SIG-M5 treated with dmso at 0.1 percent for 504 hours (cell line): ENCODE data around the gene WT1.
A peak's percentile ranks its signal among the peaks of the same experiment; 100 is the strongest.
"Not testable (repeated sequence)": the region's sequence is repeated elsewhere in the genome, so short reads cannot be mapped to it uniquely, and the experiment has no call there.

Source experiments
- DNase-seq: peaks from one replicate; lab custom pipeline; 2025; ENCODE audit not compliant: unreplicated experiment; lab: John Stamatoyannopoulos, UW

WT1 gene

DNA sequence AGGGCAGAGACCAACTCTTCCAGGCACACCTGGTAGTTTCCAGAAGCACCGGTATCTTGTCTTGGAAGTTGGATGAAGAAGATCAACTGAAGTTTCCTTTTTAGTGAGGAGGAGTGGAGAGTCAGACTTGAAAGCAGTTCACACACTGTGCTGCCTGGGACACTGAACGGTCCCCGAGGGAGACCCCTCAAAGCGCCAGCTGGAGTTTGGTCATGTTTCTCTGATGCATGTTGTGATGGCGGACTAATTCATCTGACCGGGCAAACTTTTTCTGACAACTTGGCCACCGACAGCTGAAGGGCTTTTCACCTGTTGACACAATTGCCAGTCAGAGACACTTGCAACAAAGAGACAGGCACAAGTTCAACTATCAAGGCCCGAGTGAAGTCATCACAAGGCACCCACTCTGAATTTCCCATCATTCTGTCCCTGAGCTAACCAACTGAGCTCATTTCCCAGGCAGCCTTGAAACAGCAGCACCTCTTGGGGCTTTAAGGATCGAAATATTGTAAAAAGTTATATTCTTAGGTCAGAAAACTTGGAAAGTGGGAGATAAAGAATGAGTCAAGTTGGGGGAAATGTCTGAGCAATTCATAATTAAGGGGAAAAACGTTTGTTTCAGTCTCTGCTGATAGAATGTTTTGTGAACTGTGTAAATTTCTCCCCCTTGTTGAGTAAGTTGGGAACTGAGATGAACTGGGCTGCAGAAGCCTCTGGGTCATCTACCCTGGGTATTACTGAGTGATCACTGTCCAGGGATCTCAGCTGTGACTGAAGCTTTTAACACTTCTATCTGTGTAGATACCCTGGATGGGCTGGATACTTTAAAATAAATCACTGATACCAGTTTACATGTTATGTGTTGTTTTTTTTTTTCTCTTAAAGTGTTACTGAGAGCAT, 46.2 kb downstream of the WT1 start:
- DNase-seq: no peak

DNA sequence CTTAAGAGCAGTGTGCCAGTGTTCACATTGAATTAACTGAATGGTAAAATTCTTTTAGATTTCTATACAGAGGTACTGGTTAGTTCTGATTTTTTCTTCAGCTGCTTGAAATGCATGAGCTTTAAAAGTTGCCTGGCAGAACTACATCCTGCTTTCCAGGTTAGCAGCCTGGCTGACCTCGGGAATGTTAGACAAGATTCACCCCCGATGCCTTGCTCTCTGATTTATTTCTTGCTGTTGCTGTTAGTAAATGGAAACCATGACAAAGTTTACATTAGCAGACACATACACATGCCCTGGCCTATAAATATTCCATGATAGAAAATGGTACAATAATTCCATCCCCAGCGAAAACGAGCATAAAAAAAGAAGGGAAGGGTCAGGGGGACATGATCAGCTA, 47.0 kb downstream of the WT1 start:
- DNase-seq: no peak

DNA sequence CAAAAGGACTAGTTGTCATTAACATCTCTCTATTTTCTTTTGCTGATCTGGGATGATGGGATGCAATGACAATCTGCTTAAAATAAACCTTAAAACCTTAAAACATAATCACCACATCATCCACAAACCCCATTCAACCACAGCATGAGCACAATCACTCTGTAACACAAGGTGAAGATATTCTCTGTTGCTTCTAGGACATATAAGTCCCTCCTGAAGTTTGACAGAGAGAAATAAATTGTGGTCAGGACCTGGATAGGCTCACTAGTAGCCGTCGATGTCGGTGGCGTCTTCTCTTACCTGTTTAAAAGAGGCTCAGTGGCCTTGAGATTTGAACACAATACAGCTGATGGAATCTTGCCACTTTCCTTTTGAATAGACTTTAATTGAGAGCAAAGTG, 47.9 kb downstream of the WT1 start:
- DNase-seq: no peak

DNA sequence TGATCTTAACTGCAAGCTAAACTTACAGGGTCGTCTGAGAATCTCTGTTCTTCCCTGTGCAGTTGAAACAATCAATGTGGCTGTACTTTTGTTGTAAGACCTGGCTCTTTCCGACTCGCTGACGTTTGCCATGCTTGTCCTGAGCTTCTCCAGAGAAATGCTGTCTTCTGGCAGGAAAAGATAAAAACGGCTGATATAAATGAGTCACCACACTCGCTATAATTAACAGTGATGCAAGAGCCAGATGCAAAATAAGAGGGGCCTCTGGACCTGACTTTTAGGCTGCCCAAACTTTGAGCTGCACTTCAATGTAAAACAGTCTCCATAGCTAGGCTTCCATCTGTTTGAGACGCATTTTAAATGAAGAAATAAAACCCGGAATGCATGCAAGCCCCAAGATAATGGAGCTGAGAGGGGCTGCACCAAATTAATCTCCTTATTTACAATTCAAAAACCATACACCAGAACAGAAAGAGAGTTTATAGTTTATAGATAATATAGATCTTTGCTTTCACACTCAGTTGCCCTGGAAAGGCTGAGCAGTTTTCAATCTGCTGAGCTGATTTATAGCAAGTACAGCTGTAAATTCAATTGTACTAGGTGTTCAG, 48.5 kb downstream of the WT1 start:
- peak; percentile 20 for DNase-seq

DNA sequence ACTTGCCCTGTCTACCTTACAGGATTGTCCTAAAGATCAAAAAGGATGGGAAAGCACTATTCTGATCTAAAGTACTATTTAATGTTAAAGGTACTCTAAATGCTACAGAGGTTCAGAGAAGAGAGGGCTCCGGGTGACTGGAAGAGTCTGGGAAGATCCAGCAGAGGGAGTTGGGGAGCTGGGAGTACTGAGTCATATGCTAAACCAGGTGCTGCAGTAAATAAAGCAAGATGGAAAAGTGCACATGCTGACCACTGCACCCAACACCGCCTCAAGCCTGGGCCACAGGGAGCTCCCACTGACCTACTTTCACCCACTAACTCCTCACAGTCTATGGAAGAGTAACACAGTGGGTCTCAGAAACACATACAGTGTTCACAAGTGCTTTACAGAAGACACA, 49.3 kb downstream of the WT1 start:
- peak; percentile 24 for DNase-seq

DNA sequence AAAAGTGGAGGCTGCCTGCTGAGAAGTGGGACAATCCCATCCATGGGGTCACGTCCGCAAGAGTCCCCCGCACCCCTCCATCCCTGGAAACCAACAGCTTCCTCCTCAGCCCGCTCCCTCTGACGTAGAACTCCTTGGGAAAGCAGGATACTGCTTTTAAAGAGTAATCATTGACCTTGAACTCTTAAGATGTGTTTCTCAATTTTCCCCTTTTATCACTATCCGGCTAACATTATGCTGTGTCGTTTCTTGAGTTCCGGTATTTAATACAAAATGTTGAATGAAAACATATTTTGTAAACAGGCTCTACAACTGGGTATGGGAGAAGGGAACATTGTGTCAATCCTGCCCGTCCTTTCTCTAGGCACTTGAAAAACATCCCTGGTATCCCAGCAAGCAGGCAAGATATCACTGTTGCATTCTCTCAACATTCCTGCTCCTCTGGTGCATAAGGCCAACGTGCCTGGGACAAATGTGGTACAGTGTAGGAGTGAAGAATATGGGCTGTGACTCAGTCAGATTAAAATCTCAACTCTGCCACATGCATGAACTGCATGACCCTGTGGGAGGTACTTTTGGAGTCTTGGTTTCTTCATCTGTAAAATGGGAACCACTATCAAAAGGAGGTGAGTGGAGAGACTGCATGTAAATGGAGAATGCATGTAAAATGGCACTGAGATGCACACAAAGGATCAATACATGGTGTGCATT, 52.8 kb downstream of the WT1 start:
- no peak for DNase-seq

DNA sequence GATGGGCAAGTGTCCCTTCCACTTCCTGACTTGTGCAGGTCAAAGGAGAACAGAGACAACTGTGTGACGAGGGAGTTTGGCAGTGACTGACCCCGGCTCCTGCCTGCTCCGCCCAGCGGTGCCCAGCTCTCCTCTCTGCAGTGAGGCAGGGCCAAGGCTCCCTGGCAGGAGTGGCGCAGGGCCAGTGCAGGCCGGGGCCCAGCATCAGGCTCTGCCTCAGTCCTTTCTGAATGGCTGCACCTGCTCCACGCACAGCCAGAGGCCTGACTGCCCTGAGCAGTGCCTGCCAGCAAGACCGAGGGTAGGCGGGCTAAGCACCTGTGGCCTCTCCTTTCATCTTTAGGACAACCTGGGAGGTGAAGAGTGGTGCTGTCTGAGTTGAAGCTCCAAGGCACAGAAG, 54.2 kb downstream of the WT1 start:
- no peak for DNase-seq

DNA sequence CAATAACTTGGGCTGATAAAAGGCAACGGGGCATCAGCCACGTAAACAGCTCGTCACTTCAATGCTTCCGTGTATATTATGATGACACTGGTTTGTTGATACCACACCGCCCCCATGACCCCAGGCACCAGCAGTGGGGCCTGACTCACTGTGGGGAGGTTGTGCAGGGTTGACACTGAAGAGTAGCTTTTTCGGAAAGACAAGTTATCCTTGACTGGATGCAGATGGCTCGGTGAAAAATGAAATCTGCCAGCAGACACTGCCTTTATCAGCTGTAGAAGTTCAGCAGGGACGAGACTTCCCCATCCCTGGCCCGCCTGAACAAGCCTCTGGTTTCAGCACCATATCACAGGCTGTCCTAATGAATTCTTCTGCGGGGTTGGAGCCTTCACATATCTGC, 55.6 kb downstream of the WT1 start:
- no peak for DNase-seq

DNA sequence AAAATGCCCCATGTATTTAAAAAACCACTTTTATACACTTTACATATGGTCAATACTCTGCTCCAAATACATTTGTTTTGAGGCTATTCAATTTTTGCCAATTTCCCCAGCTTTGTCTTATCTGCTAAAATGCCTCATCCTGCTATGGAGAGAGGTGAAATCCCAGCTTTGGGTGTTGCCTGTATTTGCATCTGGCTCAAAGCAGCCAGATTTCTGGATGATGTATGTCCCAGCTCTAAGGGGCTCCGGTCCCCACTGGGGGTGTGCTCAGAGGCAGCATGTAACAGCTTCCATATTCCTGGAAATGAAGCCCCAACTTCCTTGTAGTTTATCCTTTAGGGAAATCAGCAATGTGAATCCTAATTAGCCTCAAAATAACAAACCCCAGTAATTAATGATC, 59.5 kb downstream of the WT1 start:
- no peak for DNase-seq

DNA sequence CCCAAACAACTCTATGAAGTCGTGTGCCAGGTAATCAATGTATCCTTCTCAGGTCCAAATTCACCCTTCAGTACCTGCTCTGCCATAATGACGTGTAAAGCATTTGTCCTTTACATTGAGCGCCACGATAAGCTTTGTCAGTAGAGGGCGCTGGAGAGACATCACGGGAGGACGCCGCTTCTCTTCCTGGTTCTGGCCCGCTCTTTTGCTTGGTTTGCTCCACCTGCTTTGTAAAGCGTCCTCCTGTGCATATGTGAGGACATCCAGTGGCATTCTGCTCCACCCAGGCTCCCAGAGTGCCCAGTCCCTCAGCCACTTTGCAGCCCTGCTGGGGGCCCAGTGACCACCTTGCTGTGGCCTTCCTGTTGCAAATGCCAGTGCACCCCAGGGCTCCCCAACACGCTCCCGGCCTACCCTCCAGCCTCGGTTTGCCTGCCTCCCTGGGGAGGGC, 61.1 kb downstream of the WT1 start:
- peak; percentile 70 for DNase-seq

DNA sequence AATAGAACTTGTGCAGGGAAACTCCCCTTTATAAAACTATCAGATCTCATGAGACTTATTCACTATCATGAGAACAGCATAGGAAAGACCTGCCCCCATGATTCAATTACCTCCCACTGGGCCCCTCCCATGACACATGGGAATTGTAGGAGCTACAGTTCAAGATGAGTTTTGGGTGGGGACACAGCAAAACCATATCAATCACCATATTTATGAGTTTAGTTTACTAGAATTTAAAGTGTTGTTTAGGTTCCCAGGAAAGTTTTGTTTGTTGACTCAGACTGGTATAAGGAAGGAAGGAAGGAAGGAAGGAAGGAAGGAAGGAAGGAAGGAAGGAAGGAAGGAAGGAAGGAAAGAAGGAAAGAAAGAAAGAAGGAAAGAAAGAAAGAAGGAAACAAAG, 65.4 kb downstream of the WT1 start:
- DNase-seq: not testable (repeated sequence)

DNA sequence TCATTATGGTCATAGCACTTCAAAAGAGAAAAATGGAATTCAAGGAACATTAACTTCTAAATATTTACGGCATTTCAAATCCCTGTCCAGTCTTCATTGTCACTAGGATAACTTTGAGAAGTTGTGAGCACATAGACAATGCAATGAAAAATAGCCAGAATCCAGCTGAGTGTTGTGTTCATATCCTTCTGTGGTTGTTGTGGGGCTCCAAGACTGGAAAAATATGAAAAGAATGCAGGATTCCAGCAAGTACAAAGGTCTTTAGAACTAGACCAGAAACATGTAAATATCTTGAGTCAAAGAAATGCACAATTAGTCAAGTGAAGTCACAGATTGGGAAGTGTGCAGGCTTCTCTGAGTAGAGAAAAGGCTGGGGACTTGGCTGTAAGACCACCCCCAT, 68.7 kb downstream of the WT1 start:
- DNase-seq: no peak

DNA sequence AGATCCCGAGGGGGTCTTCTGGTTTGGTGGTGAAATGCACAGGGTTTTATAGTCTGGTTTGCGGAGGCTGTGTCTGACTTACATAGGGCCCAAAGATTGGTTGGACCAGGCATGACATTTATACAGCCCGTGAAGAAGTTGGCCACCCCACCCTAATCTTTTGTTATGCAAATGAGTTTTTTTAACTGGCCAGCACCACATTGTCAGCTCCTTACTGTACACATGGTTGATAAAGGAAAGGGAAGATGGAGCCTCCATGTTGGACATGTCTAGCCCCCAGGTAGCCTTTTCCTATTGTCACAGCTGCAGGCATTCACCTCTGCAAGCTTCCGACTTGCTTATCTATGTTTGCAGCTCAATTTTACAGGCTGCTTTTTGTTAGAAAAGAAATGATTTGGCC, 70.1 kb downstream of the WT1 start:
- DNase-seq: no peak

DNA sequence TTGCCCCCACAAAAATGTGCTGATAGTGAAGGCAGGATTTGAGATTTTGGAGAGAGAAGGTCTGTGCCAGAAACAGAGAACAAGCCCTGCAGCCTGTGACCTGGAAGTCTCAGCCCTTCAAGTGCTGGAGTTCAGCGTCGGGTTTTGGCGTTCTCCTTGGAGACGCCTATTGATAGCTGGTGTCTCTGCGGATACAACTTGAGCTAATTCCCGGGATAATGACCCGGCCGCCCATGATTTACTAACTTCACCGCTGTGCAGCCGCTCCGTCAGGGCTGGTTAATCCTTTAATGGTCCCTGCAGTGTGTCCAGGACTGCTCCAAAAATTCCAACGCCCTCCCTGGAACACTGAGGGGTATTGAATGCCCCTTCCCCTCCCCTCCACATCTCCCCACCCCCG, 76.6 kb downstream of the WT1 start:
- DNase-seq: no peak

DNA sequence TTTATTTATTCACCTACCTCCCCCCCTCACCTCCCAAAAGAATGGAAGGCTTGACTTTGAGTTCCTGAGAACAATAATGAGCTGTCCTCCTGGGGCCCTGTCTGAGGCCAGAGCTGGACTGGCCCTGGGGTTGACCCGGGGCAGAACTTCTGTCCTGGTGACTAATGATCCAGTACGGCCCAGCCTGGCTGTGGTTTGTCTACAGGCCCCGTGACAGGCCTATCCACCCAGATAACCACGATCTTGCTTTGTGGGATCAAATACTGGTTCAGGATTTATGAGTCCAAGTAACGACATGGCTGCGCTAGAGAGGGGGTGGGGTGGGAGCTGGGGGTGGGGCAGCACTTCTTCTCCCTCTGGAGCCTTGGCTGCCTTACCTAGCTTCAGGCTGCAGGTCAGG, 81.5 kb downstream of the WT1 start:
- no peak for DNase-seq

DNA sequence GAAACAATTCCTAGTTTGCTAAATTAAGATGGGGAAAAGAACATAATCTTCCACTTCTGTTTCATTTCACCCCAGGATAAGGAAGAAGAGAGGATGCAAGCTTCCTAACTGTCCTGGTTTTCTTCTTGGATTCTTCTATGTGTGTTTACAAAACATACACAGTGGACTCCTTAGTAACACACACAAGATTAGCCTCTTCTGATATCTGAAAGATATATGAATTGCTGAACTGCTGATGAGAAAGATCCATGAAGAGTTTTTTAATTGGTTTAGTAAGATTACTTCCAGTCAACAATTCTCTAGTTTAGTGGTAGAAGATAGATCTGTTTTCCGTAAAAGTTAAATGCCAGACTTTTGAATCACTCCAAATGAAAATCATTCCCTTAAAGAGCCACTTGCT, 86.8 kb downstream of the WT1 start:
- DNase-seq: no peak

DNA sequence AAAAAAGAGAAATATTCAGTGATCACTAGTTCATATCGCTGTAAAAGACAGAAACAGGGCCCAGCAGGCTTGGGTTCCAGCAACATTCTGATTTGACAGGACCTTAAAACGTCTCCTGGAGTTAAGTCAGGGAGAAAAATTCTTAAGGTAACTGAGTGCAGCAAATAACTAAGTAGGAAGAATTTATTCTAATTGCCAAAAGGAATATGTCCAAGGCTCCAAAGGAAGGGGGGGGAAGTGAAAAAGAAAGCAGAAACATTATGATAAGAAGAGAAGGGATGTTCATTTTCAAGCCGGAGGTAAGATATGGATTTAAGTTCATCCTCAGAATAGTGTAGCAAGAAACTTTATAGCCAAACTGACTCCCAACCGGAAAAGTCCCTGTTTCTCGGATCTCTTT, 90.4 kb downstream of the WT1 start:
- DNase-seq: no peak

DNA sequence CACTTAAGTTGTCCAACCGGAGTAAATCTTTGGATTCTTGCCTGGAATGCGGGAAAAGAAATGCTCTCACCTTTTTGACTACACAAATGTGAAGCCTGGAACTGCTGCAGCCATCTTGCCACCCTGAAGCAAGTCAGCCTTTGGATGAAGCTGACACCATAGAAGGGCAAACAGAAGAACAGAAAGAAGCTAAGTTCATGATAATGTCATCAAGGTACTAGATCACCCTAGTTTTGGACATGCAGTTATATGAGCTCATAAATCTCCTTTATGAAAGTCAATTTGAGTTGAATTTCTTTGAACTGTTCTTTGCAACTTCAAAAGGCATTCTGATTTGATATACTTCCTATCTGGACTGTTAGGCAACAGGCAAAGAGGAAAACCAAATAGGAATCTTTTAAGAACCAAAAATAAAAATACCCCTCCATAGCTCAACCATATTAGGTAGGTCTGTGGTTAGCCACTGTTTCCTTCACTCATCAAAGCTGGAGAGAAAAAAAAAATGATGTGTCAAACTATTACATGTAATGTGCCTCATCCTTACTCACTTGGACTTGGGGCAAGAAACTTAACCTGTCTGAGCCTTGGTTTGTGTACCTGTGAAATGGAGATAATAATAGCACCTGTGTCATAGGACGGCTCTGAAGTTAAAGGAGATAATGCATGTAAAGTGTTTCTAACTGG, 91.9 kb downstream of the WT1 start:
- DNase-seq: no peak

DNA sequence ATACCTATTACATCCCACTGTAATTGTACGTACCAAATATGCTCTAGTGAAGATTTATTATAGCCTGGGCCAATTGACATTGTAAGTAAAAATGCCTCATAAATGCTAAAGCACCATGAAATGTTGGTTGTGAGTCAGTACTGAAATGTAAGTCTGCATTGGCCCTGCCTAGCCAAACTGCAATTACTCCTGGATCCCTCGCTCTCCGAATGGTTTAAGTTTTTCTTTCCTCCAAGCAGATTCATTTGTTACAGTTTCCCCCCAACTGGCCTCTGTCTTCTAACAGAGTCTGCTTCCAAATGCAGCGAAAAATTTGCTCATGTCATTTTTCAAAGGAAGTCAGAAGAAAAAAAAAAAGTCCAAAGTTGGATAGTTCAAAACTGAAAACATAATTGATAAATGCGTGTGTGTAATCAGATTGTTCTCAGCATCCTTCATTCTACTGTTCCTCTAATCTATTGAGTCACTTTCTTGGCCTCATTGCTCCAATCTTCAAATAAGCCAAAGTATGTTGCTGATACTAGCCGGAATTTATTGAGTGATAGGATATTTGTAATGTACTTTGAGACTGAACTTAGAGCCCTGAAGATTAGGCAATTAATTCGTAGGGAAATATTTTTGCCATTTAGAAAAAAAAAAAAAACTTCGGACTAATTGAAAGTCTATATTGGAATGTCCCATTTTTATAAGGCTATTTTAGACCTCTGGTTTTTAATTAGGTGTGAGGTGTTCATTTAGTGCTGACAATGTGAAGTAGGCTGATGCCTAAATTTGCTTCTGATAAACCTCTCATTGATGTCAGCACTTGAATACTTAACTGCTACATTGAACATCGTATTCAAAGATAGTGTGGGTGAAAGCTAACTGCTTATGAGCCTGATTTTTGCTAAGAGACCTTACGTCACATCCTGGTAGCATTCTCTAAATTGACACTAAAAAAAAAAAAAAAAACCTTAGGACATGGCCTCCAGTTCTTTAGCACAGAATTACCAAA, 93.4 kb downstream of the WT1 start:
- no peak for DNase-seq

DNA sequence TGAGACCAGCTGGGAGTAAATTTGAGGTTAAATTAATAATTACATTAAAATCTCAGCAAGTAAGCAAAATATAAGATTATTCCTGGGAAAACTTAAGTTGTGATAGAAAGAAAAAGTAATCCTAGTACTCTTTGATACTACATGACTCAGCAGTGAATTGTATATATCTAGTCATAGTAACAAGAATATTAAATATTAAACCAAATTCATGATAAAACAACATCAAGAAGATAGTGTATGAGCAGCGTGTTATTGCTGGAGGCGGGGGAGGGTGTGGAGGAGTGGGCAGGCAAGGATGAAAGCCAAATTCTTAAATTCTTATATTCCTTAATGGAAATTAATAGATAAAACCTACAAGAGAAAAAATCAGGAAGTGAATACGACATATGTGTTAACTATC, 95.2 kb downstream of the WT1 start:
- no peak for DNase-seq
